Omental fat pad (tissue), 4 donors: ENCODE data around the gene NR5A1. TPM values are rescaled to one million over a fixed set of nuclear protein-coding genes. Genes with fewer than 3 reads are reported as not detected.

Experiments used
- ATAC-seq: fragments of 150-250 bp; one replicate; pipeline ENCODE4 v1.9.1; 2016; ENCODE audit warnings: mild to moderate bottlenecking, moderate library complexity; ENCODE audit not compliant: low FRiP score
- DNase-seq: peaks from one replicate; pipeline ENCODE4 v3.0.0-alpha.2; 2019; ENCODE audit warnings: low spot score
- CTCF ChIP-seq, 3 donors: fragments of 450-650 bp; IDR thresholded peaks; one replicate each; pipeline ENCODE4 v1.5.1; 2016 to 2017; ENCODE audit warnings: antibody characterized with exemption in 3 of 3, mild to moderate bottlenecking in 3 of 3, moderate library complexity in 2 of 3
- total RNA-seq, 4 donors: library from RNA; depleted of rRNA; stranded (reverse); fragments of >200 nt; gene quantifications; one replicate each; pipeline ENCODE4 v1.1.0, GENCODE V29; 2016

NR5A1 gene
- total RNA-seq, 4 donors from 2014 or later = not detected

- no peak for TF ChIP-seq CTCF (IDR thresholded peaks at IDR 0.05)
- DNase-seq = no peak
- no peak for ATAC-seq
Measured at GRCh38 chr9:124517600-124517999, 10.4 kb upstream of the NR5A1 start.

- DNase-seq (no peak), ATAC-seq (no peak)
- no peak for TF ChIP-seq CTCF (IDR thresholded peaks at IDR 0.05)
Measured at GRCh38 chr9:124514874-124515273, 7.7 kb upstream of the NR5A1 start.

- no peak for TF ChIP-seq CTCF (IDR thresholded peaks at IDR 0.05)
- ATAC-seq (no peak), DNase-seq (no peak)
Measured at GRCh38 chr9:124514125-124514524, 6.9 kb upstream of the NR5A1 start.

GRCh38 chr9:124513376-124513994 lies 6.3 kb upstream of the NR5A1 start:
- DNase-seq = no peak
- no peak for ATAC-seq
- no peak for TF ChIP-seq CTCF (IDR thresholded peaks at IDR 0.05)

- no peak for DNase-seq
- no peak for ATAC-seq
- no peak for TF ChIP-seq CTCF (IDR thresholded peaks at IDR 0.05)
Measured at GRCh38 chr9:124512806-124513204, 5.6 kb upstream of the NR5A1 start.

- no peak for ATAC-seq
- DNase-seq = no peak
Measured at GRCh38 chr9:124511891-124512805, 4.9 kb upstream of the NR5A1 start.

More at GRCh38 chr9:124511891-124512805, 4.9 kb upstream of the NR5A1 start:
- no peak for TF ChIP-seq CTCF (IDR thresholded peaks at IDR 0.05)
